ENCODE results near the gene PCOLCE2. TPM values are rescaled to one million over a fixed set of nuclear protein-coding genes. Genes with fewer than 3 reads are reported as not detected.

The PCOLCE2 gene
- total and polyA plus RNA-seq, 2 of the 8 experiments (the other 6 are each of a cell fraction or from before 2014, with no cell fraction given) = 11.1 to 12.6 TPM

GRCh38 chr3:142819179-142819578 is 69.7 kb downstream of the PCOLCE2 start:
- H3K4me1 ChIP-seq (replicated peaks in 1 of 4; ENCODE audit: control insufficient read depth in 3 of 4, insufficient read depth in 4 of 4, low read length in 3 of 4) = no peaks in the 10 kb centered on the region
- no peak overlapping the region for H2BK12ac ChIP-seq (ENCODE audit: low read depth, low read length)
- no peak overlapping the region for H4K91ac ChIP-seq (replicated peaks; ENCODE audit: insufficient read length, low read length)
- H2AFZ ChIP-seq (ENCODE audit: low read length) = no peak overlapping the region
- H3K56ac ChIP-seq (replicated peaks; ENCODE audit: insufficient read length, low read depth, low read length) = no peak overlapping the region
- H3K14ac ChIP-seq (ENCODE audit: insufficient read length) = no peak overlapping the region
- no peaks in the 10 kb centered on the region for H3K23me2 ChIP-seq (ENCODE audit: low read depth, low read length)
- H3K4me3 ChIP-seq (ENCODE audit: extremely low read depth in 1 of 4, insufficient read depth in 2 of 4, low read depth in 3 of 4, low read length in 4 of 4) = no peak overlapping the region
- no peak overlapping the region for H2AK5ac ChIP-seq (ENCODE audit: low read depth, low read length)
- H3K36me3 ChIP-seq (ENCODE audit: control insufficient read depth in 2 of 4, insufficient read depth in 4 of 4, low read length in 3 of 4) = peaks cover 0 to 3% (median 0%) of the 10 kb centered on the region in 4 experiments; a peak in 1 of 8 replicates
- H2BK15ac ChIP-seq (ENCODE audit: low read length) = no peak overlapping the region
- H2BK20ac ChIP-seq (ENCODE audit: low read length) = no peak overlapping the region
- H3K27me3 ChIP-seq (replicated peaks in 1 of 4; ENCODE audit: control insufficient read depth in 3 of 4, extremely low read depth in 1 of 4, insufficient read depth in 3 of 4, low read length in 3 of 4) = no peaks in the 10 kb centered on the region
- H3K23ac ChIP-seq (ENCODE audit: insufficient read length) = no peak overlapping the region
- no peak overlapping the region for H2BK120ac ChIP-seq (replicated peaks; ENCODE audit: low read depth, low read length)
- no peaks in the 10 kb centered on the region for H4K20me1 ChIP-seq (replicated peaks in 1 of 2; ENCODE audit: control insufficient read depth in 1 of 2, insufficient read depth in 2 of 2, low read length in 2 of 2)
- no peak overlapping the region for H2BK5ac ChIP-seq (ENCODE audit: low read depth, low read length)
- no peaks in the 10 kb centered on the region; a peak in 1 of 4 replicates for H3K9me3 ChIP-seq (ENCODE audit: insufficient read depth in 2 of 2, low read depth in 1 of 2, low read length in 1 of 2)
- no peak overlapping the region for H3K18ac ChIP-seq (ENCODE audit: extremely low read depth, low read length)
- DNase-seq (ENCODE audit: low read depth in 1 of 2, low spot score in 2 of 2) (no peak), FAIRE-seq (no peak)
- no peaks in the 10 kb centered on the region for H3K79me2 ChIP-seq (ENCODE audit: control insufficient read depth in 1 of 2, insufficient read depth in 2 of 2, low read length in 2 of 2)
- H4K5ac ChIP-seq (ENCODE audit: insufficient read length, low read depth, low read length) = no peak overlapping the region
- H3K27ac ChIP-seq (ENCODE audit: low read depth, low read length) = no peak overlapping the region
- no peak overlapping the region for H3K4me2 ChIP-seq (ENCODE audit: insufficient read depth in 1 of 2, low read depth in 2 of 2, low read length in 2 of 2)
- H3K79me1 ChIP-seq (ENCODE audit: low read depth, low read length) = no peaks in the 10 kb centered on the region
- H3K4ac ChIP-seq (replicated peaks; ENCODE audit: insufficient read length, low read depth, low read length) = no peak overlapping the region
- ChIA-PET POLR2A (ENCODE audit: partially characterized antibody) (no interaction called here), CTCF (ENCODE audit: partially characterized antibody) (interaction anchor here (0.6 to 5.5 kb wide), 3 partner anchors 9 to 185 kb away, joined by 3 to 49 read pairs (median 5); no protein-coding TSS in a partner anchor)
- no peak overlapping the region for H3K9ac ChIP-seq (replicated peaks in 1 of 4; ENCODE audit: extremely low read depth in 1 of 4, low read depth in 3 of 4, low read length in 3 of 4)
- no peak overlapping the region for H4K8ac ChIP-seq (ENCODE audit: extremely low read depth, insufficient read depth, low read length)
- TF ChIP-seq JUND (IDR thresholded peaks at IDR 0.05; ENCODE audit: low read length) = no peak
- TF ChIP-seq BRCA1 (IDR thresholded peaks at IDR 0.05; ENCODE audit: low read depth, low read length) = no peak
- TF ChIP-seq CTCF (IDR thresholded peaks at IDR 0.05; ENCODE audit: control extremely low read depth in 1 of 3, insufficient read depth in 1 of 3, low read depth in 1 of 3, low read length in 3 of 3) = no peak
- no peak for TF ChIP-seq TEAD4 (IDR thresholded peaks at IDR 0.05; ENCODE audit: low read depth, low read length)
- no peak for TF ChIP-seq KDM1A (IDR thresholded peaks at IDR 0.05; ENCODE audit: borderline replicate concordance, low read length)
- no peak for TF ChIP-seq CBX5 (IDR thresholded peaks at IDR 0.05; ENCODE audit: low read depth, low read length)
- no peak for TF ChIP-seq CHD2 (IDR thresholded peaks at IDR 0.05; ENCODE audit: low read length)
- TF ChIP-seq POLR2A (IDR thresholded peaks at IDR 0.05; ENCODE audit: control extremely low read depth in 1 of 2, low read depth in 2 of 2, low read length in 2 of 2) = no peak

Data from H1 (cell line).